Measurements from ENCODE around the gene HACD3.

Gene HACD3

GRCh38 chr15:65530318-65531111 lies at the start of gene HACD3:
Gene HACD3 (plus strand): TSS chr15:65530463. CDS start chr15:65530632, 169 bp downstream.
- no peak for TF ChIP-seq CTCF (IDR thresholded peaks at IDR 0.05; ENCODE audit: insufficient read depth, low read length, missing control alignments)
- CTCF ChIA-PET: interaction anchor here (0.6 to 2.5 kb wide), 10 partner anchors 9 to 326 kb away, joined by 3 to 7 read pairs (median 4); no protein-coding TSS in a partner anchor
- H3K4me3 ChIP-seq (ENCODE audit: low read depth, low read length): peak within 1 kb of the TSS; percentile 95
- no peak for DNase-seq (ENCODE audit: low read depth, low spot score)
- POLR2A ChIA-PET: interaction anchor here (0.5 kb wide), 1 partner anchor 1314 kb away, joined by 4 read pairs; no protein-coding TSS in a partner anchor

- ChIA-PET CTCF (no interaction called here), POLR2A (no interaction called here)
- no peak for DNase-seq (ENCODE audit: low read depth, low spot score)
- no peak for TF ChIP-seq CTCF (IDR thresholded peaks at IDR 0.05; ENCODE audit: insufficient read depth, low read length, missing control alignments)
- H3K4me3 ChIP-seq (ENCODE audit: low read depth, low read length): no peak overlapping the region
Measured at GRCh38 chr15:65484876-65485275, 45.4 kb upstream of the HACD3 start.

GRCh38 chr15:65494076-65494475 lies 36.2 kb upstream of the HACD3 start:
- CTCF ChIA-PET: interaction anchor here (0.7 kb wide), 1 partner anchor 18 kb away, joined by 3 read pairs; no protein-coding TSS in a partner anchor
- H3K4me3 ChIP-seq (ENCODE audit: low read depth, low read length): no peak overlapping the region
- no peak for TF ChIP-seq CTCF (IDR thresholded peaks at IDR 0.05; ENCODE audit: insufficient read depth, low read length, missing control alignments)
- no peak for DNase-seq (ENCODE audit: low read depth, low spot score)
- POLR2A ChIA-PET: no interaction called here

- DNase-seq (ENCODE audit: low read depth, low spot score): no peak
- ChIA-PET CTCF (interaction anchor here (0.9 kb wide), 1 partner anchor 20 kb away, joined by 3 read pairs; no protein-coding TSS in a partner anchor), POLR2A (no interaction called here)
- no peak overlapping the region for H3K4me3 ChIP-seq (ENCODE audit: low read depth, low read length)
- no peak for TF ChIP-seq CTCF (IDR thresholded peaks at IDR 0.05; ENCODE audit: insufficient read depth, low read length, missing control alignments)
Measured at GRCh38 chr15:65509321-65509720, 20.9 kb upstream of the HACD3 start.

- H3K4me3 ChIP-seq (ENCODE audit: low read depth, low read length): no peak overlapping the region
- DNase-seq (ENCODE audit: low read depth, low spot score): no peak
- ChIA-PET POLR2A (no interaction called here), CTCF (interaction anchor here (0.9 to 1.0 kb wide), 2 partner anchors 92 to 127 kb away, joined by 3 to 4 read pairs; no protein-coding TSS in a partner anchor)
- no peak for TF ChIP-seq CTCF (IDR thresholded peaks at IDR 0.05; ENCODE audit: insufficient read depth, low read length, missing control alignments)
Measured at GRCh38 chr15:65512189-65512588, 18.1 kb upstream of the HACD3 start.

- CTCF ChIA-PET: interaction anchor here (0.9 to 1.0 kb wide), 2 partner anchors 92 to 127 kb away, joined by 3 to 4 read pairs; no protein-coding TSS in a partner anchor
- no peak for TF ChIP-seq CTCF (IDR thresholded peaks at IDR 0.05; ENCODE audit: insufficient read depth, low read length, missing control alignments)
- no peak for DNase-seq (ENCODE audit: low read depth, low spot score)
- POLR2A ChIA-PET: no interaction called here
- H3K4me3 ChIP-seq (ENCODE audit: low read depth, low read length): no peak overlapping the region
Measured at GRCh38 chr15:65512807-65513416, 17.4 kb upstream of the HACD3 start.
